GM23338 (cell line): ENCODE measurements around the gene COL4A2. TPM values are rescaled to one million over a fixed set of nuclear protein-coding genes. Genes with fewer than 3 reads are reported as not detected.

Source experiments
- ATAC-seq: fragments of 200-7000 bp; cut with Tn5 transposase; 3 replicates; pipeline ENCODE4 v1.9.1; 2020
- DNase-seq: peaks from one replicate; pipeline ENCODE4 v3.0.0-alpha.2; 2015; ENCODE audit warnings: low spot score
- H2AFZ ChIP-seq: fragments of 200-600 bp; sonication (generic); 2 replicates; pipeline ENCODE4 v1.8.0; 2016; ENCODE audit warnings: antibody characterized with exemption, mild to moderate bottlenecking, moderate library complexity
- H3F3A ChIP-seq: fragments of 200-600 bp; sonication (generic); replicated peaks from 2 replicates; pipeline ENCODE4 v1.8.0; 2017; ENCODE audit warnings: antibody characterized with exemption, mixed run types, low read depth
- H3K27ac ChIP-seq: fragments of 200-600 bp; sonication (generic); 2 replicates; pipeline ENCODE4 v1.6.1; 2016; ENCODE audit warnings: low read depth
- H3K27me3 ChIP-seq: fragments of 200-600 bp; sonication (generic); 2 replicates; pipeline ENCODE4 v1.8.0; 2016; ENCODE audit warnings: mild to moderate bottlenecking, mixed run types, moderate library complexity; ENCODE audit not compliant: insufficient read depth
- H3K36me3 ChIP-seq: fragments of 200-600 bp; sonication (generic); 2 replicates; pipeline ENCODE4 v1.8.0; 2016; ENCODE audit warnings: mild to moderate bottlenecking; ENCODE audit not compliant: insufficient read depth
- H3K4me1 ChIP-seq: fragments of 200-600 bp; sonication (generic); 2 replicates; pipeline ENCODE4 v1.8.0; 2016; ENCODE audit warnings: mild to moderate bottlenecking, moderate library complexity; ENCODE audit not compliant: insufficient read depth
- H3K4me2 ChIP-seq: fragments of 200-600 bp; sonication (generic); 2 replicates; pipeline ENCODE4 v1.7.1; 2017; ENCODE audit warnings: mixed run types
- H3K4me3 ChIP-seq: fragments of 200-600 bp; sonication (generic); 2 replicates; pipeline ENCODE4 v1.6.1; 2016; ENCODE audit warnings: mixed run types
- H3K79me2 ChIP-seq: fragments of 200-600 bp; sonication (generic); replicated peaks from 2 replicates; pipeline ENCODE4 v1.8.0; 2017; ENCODE audit warnings: mild to moderate bottlenecking; ENCODE audit not compliant: insufficient read depth
- H3K9me2 ChIP-seq: fragments of 200-600 bp; sonication (generic); 2 replicates; pipeline ENCODE4 v1.8.0; 2017; ENCODE audit not compliant: insufficient read depth
- H4K20me1 ChIP-seq: fragments of 200-600 bp; sonication (generic); replicated peaks from 2 replicates; pipeline ENCODE4 v1.8.0; 2017; ENCODE audit warnings: mild to moderate bottlenecking; ENCODE audit not compliant: insufficient read depth
- H3K27ac Mint-ChIP-seq: 2 replicates; pipeline ENCODE4 v1.8.0; 2020; ENCODE audit warnings: inconsistent platforms, mild to moderate bottlenecking, moderate library complexity, mixed read lengths
- H3K27me3 Mint-ChIP-seq: 3 replicates; pipeline ENCODE4 v1.8.0; 2022; ENCODE audit warnings: low read depth, mild to moderate bottlenecking, moderate library complexity, mixed read lengths, inconsistent platforms; ENCODE audit not compliant: insufficient read depth, poor library complexity
- H3K36me3 Mint-ChIP-seq: 3 replicates; pipeline ENCODE4 v1.8.0; 2021; ENCODE audit warnings: low read depth, mild to moderate bottlenecking, inconsistent platforms, moderate library complexity, mixed read lengths
- H3K4me1 Mint-ChIP-seq: 3 replicates; pipeline ENCODE4 v1.8.0; 2020; ENCODE audit warnings: mild to moderate bottlenecking, inconsistent platforms, mixed read lengths
- H3K4me3 Mint-ChIP-seq: 3 replicates; pipeline ENCODE4 v1.8.0; 2021; ENCODE audit warnings: moderate library complexity, mild to moderate bottlenecking, inconsistent platforms, mixed read lengths
- H3K9me3 Mint-ChIP-seq: 3 replicates; pipeline ENCODE4 v1.8.0; 2020; ENCODE audit warnings: moderate library complexity, mild to moderate bottlenecking, inconsistent platforms, mixed read lengths
- CREB1 ChIP-seq: fragments of 250-450 bp; sonication (Bioruptor Pico); IDR thresholded peaks from 2 replicates; pipeline ENCODE4 v1.5.0; 2020; ENCODE audit warnings: low read depth, mild to moderate bottlenecking, moderate library complexity
- CTCF ChIP-seq, 2 experiments: fragments of 200-600 bp in 1 of 2; sonication (generic) in 1 of 2; conservative IDR thresholded peaks; 2 replicates each; pipeline versions ENCODE4 v1.5.1 to v1.6.1; 2016 to 2017; ENCODE audit warnings: antibody characterized with exemption in 2 of 2, low read depth in 2 of 2, mild to moderate bottlenecking in 2 of 2, moderate library complexity in 1 of 2
- ETS1 ChIP-seq: IDR thresholded peaks from 2 replicates; pipeline ENCODE4 v1.6.1; 2016; ENCODE audit warnings: antibody characterized with exemption
- EZH2 ChIP-seq: fragments of 200-600 bp; sonication (generic); IDR thresholded peaks from one replicate; pipeline ENCODE4 v1.8.0; 2017; ENCODE audit warnings: antibody characterized with exemption, mild to moderate bottlenecking, low read depth; ENCODE audit not compliant: unreplicated experiment
- EZH2phosphoT487 ChIP-seq: fragments of 200-600 bp; sonication (generic); IDR thresholded peaks from one replicate; pipeline ENCODE4 v1.8.1; 2018; ENCODE audit warnings: antibody characterized with exemption; ENCODE audit not compliant: unreplicated experiment
- JUNB ChIP-seq: IDR thresholded peaks from one replicate; pipeline ENCODE4 v1.6.1; 2016; ENCODE audit warnings: antibody characterized with exemption; ENCODE audit not compliant: unreplicated experiment
- NANOG ChIP-seq: IDR thresholded peaks from 2 replicates; pipeline ENCODE4 v1.6.1; 2016; ENCODE audit warnings: antibody characterized with exemption, borderline replicate concordance
- POLR2AphosphoS5 ChIP-seq: IDR thresholded peaks from 2 replicates; pipeline ENCODE4 v1.6.1; 2016; ENCODE audit warnings: antibody characterized with exemption, low read depth
- STAT1 ChIP-seq: IDR thresholded peaks from one replicate; pipeline ENCODE4 v1.6.1; 2016; ENCODE audit warnings: antibody characterized with exemption; ENCODE audit not compliant: unreplicated experiment
- ZNF331 ChIP-seq: fragments of 250-450 bp; sonication (Bioruptor Pico); IDR thresholded peaks from 2 replicates; pipeline ENCODE4 v1.5.0; 2020; ENCODE audit warnings: low read depth, mild to moderate bottlenecking, moderate library complexity
- ZNF462 ChIP-seq: fragments of 250-450 bp; sonication (Bioruptor Pico); IDR thresholded peaks from 2 replicates; pipeline ENCODE4 v1.5.0; 2020; ENCODE audit warnings: mild to moderate bottlenecking, moderate library complexity
- polyA plus RNA-seq: library from polyadenylated mRNA; unstranded; fragments of >200 nt; fragmentation: Nextera tagmentation; extraction: Ambion mirVana; gene quantifications from 2 replicates; pipeline ENCODE4 v1.2.1, GENCODE V29; 2016
- total RNA-seq: library from RNA; depleted of rRNA; stranded (reverse); fragments of >200 nt; shearing (Covaris generic); gene quantifications from 2 replicates; pipeline ENCODE4 v1.2.3, GENCODE V29; 2014

COL4A2 gene
- total and polyA plus RNA-seq, 2 experiments from 2014 or later = 37.4 to 131 TPM

GRCh38 chr13:110349239-110349638, 42.2 kb downstream of the COL4A2 start:
- ATAC-seq = no peak
- no peak overlapping the region for H3K4me2 ChIP-seq
- H3K4me1 Mint-ChIP-seq = peaks cover 25% of the 10 kb centered on the region

GRCh38 chr13:110350049-110350448, 43.0 kb downstream of the COL4A2 start:
- ATAC-seq = no peak
- no peak overlapping the region for H3K4me2 ChIP-seq
- H3K4me1 Mint-ChIP-seq = peaks cover 33% of the 10 kb centered on the region

More at GRCh38 chr13:110349239-110349638, 42.2 kb downstream of the COL4A2 start:
- Mint-ChIP-seq H3K9me3 (no peaks in the 10 kb centered on the region), H3K36me3 (no peaks in the 10 kb centered on the region), H3K27ac (no peak overlapping the region), H3K27me3 (peaks cover 6% of the 10 kb centered on the region), H3K4me3 (no peak overlapping the region)
- H3F3A ChIP-seq = no peaks in the 10 kb centered on the region
- peaks cover 3% of the 10 kb centered on the region for H4K20me1 ChIP-seq
- H3K36me3 ChIP-seq = no peaks in the 10 kb centered on the region
- TF ChIP-seq NANOG = no peak
- TF ChIP-seq STAT1 = no peak
- H3K79me2 ChIP-seq = peaks cover 22% of the 10 kb centered on the region
- H3K27me3 ChIP-seq = no peaks in the 10 kb centered on the region
- no peak overlapping the region for H3K27ac ChIP-seq
- H3K4me3 ChIP-seq = no peak overlapping the region
- DNase-seq = no peak
- H3K9me2 ChIP-seq = no peaks in the 10 kb centered on the region
- H3K4me1 ChIP-seq = peaks cover 14% of the 10 kb centered on the region
- H2AFZ ChIP-seq = no peak overlapping the region

More at GRCh38 chr13:110350049-110350448, 43.0 kb downstream of the COL4A2 start:
- DNase-seq = no peak
- Mint-ChIP-seq H3K27ac (no peak overlapping the region), H3K36me3 (no peaks in the 10 kb centered on the region), H3K27me3 (peaks cover 6% of the 10 kb centered on the region), H3K9me3 (no peaks in the 10 kb centered on the region), H3K4me3 (no peak overlapping the region)
- Histone ChIP-seq H2AFZ (no peak overlapping the region), H4K20me1 (peaks cover 3% of the 10 kb centered on the region), H3K4me3 (no peak overlapping the region), H3K79me2 (peaks cover 22% of the 10 kb centered on the region), H3F3A (no peaks in the 10 kb centered on the region), H3K36me3 (no peaks in the 10 kb centered on the region), H3K27me3 (no peaks in the 10 kb centered on the region), H3K4me1 (peaks cover 22% of the 10 kb centered on the region), H3K27ac (no peak overlapping the region), H3K9me2 (no peaks in the 10 kb centered on the region)
- TF ChIP-seq JUNB (no peak), EZH2phosphoT487 (no peak), ZNF462 (no peak), STAT1 (no peak), ETS1 (no peak), POLR2AphosphoS5 (no peak), CTCF (conservative IDR thresholded peaks at IDR 0.05; ENCODE audit: low read depth in 2 of 2) (no peak), CREB1 (CRISPR knock-in tag) (no peak), EZH2 (no peak), ZNF331 (CRISPR knock-in tag) (no peak)
